ENCODE results near the gene CLEC4G.

CLEC4G gene

GRCh38 chr19:7691497-7691896 is 40.4 kb downstream of the CLEC4G start:
- DNase-seq = no peak

DNA sequence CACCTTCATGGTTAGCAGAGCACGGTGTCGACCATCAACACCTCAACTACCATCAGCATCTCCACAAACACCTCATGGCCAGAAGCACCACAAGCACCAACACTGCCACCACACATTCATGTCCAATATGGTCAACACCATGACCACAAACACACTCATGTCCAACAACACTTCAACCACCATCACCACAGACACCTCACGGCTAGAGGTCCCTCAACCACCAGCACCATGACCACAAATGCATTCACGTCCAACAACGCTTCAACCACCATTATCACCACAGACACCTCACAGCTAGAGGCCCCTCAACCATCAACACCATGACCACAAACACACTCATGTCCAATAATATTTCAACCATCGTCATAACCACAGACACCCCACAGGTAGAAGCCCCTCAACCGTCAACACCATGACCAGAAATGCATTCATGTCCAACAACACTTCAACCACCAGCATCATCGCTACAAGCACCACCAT is 41.1 kb downstream of the CLEC4G start:
- DNase-seq = no peak

GRCh38 chr19:7689165-7689564 is 42.7 kb downstream of the CLEC4G start:
- DNase-seq = no peak

DNA sequence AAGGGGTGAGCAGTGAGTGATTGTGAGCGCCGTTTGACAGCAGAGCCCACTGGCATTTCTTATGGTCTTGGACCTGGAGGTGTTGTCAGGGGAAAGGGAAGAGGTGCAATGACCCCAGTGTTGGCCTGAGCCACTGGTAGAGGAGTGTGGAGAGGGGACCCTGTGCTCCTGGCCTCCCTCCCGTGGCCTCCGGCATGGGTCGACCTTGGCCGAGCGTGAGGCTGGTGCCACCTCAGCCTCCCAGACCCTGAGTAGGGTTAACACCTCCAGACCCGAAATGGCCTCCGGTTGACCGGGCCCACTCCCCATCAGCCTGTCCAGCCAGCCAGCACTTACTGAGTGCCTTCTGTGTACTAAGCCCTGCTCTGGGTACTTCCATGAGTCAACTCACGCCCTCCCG is 44.7 kb downstream of the CLEC4G start:
- DNase-seq = no peak

DNA sequence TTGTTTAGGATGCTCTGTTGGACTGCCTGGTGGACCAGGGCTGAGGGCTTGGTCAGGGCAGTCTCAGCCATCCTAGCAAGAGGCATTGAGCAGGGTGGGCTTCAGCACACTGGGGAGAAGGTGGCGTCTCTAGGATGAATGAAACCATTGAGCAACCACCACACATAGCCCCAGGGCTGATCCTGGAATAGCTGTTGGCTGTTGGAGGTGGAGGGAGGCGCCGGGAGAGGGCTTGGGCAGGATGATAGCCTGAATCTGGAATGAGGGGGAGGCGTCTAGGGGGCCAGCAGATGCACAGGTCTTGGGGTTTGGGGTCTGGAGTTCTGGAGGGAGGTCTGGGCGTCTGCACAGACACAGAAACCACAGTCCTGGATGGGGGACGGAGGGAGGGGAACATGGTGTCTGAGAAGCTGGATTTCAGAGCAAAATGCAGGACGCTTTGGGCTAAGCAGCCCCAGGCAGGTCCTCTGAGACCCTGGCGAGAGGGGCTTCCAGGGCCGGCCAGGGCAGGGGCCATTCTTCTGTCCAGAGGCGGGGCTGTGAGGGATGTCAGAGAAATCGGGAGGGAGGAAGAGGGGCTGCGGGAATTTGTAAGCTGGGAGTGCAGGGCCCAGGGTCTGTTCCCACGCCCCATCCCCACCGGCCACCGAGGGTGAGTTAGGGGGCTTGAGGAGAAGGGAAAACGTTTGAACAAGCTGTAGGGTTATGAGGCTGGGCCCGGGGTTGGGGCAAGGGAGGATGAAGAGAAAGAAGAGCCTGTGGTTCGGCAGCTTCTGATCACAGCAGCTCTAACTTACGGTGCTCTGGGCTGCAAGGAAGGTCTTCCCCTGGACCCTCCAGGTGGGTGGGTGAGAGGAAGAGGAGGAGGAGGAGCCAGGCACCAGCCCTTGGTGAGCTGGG is 46.1 kb downstream of the CLEC4G start:
- DNase-seq = no peak

- no peak for DNase-seq
Observed at GRCh38 chr19:7682175-7682855, 49.6 kb downstream of the CLEC4G start.

- DNase-seq = no peak
Observed at GRCh38 chr19:7681340-7682174, 50.4 kb downstream of the CLEC4G start.

DNA sequence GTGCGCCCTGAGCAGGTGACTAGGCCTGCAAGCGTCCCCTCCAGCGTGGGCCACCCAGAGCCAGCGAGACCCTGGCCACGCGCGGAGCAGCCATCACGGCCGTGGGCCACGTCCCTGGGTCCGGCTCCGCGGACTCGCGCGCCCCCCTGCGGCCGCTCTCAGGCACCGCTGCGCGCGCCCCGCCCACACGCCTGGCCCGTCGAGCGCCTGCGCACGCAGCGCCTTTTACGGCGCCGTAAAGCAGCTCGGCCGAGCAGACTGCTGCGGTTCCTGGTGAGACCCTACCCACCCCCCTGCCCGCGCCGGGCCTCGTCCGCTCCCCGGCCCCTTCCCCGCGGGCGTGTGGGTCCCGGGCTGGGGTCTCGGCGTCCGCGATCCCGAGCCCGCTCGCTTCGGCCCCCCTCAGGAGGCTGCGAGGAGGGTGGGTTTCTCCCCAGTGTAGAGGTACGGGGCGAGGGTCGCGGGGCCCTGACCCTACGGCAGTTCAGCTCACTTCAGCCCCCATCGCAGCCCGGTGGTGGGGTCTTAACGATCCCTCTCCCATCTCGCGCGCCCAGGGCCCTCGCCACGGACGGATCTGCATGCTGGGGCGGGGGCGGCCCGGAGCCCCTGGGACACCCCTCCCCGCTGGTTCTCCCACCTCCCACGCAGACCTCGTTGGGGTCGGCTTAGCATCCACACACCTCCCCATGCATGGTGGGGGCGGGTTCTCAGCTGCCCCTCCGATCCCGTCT is 51.1 kb downstream of the CLEC4G start, which contains the start of gene TRAPPC5:
Gene TRAPPC5 (plus strand): TSS at position 228 of the 734 bp plus-strand sequence. CDS start 1,421 bp downstream, outside the sequence.
- peak; percentile 62 for DNase-seq

- DNase-seq = no peak
Observed at GRCh38 chr19:7679771-7680605, 51.9 kb downstream of the CLEC4G start.

GRCh38 chr19:7678971-7679751 is 52.7 kb downstream of the CLEC4G start:
- no peak for DNase-seq
